Measurements from ENCODE around the gene CERS3. TPM values are rescaled to one million over a fixed set of nuclear protein-coding genes. Genes with fewer than 3 reads are reported as not detected.

The CERS3 gene
- polyA plus RNA-seq, 3 donors: 0.04 TPM; not detected in 2

- intact Hi-C loops (cut with micrococcal nuclease): no loop called here
- no peak overlapping the region for H2AFZ ChIP-seq (ENCODE audit: insufficient read depth, low read depth, low read length, poor library complexity, severe bottlenecking)
- no CpG with 5 or more reads among the region's 3 CpGs for WGBS (ENCODE audit: insufficient coverage)
- TF ChIP-seq CTCF (IDR thresholded peaks at IDR 0.05): no peak
- no peaks in the 10 kb centered on the region for H3K36me3 ChIP-seq (replicated peaks in 1 of 2; ENCODE audit: control insufficient read depth in 1 of 2, insufficient read depth in 2 of 2, low read length in 2 of 2)
- no peaks in the 10 kb centered on the region for H3K79me2 ChIP-seq (ENCODE audit: insufficient read depth, low read length)
- H3K36me3 Mint-ChIP-seq: no peaks in the 10 kb centered on the region
- H3K27me3 ChIP-seq (ENCODE audit: control insufficient read depth in 2 of 2, insufficient read depth in 2 of 2, low read length in 2 of 2): peaks cover 11 to 12% of the 10 kb centered on the region in 2 donors
- no peak overlapping the region for H3K27ac ChIP-seq (ENCODE audit: low read depth in 1 of 2, low read length in 2 of 2)
- H3K4me3 Mint-ChIP-seq: no peak overlapping the region
- H3K4me3 ChIP-seq (replicated peaks in 1 of 3; ENCODE audit: low read depth in 2 of 3, low read length in 3 of 3): no peak overlapping the region
- H3K27me3 Mint-ChIP-seq (ENCODE audit: low read depth in 3 of 3): peaks cover 12 to 36% (median 15%) of the 10 kb centered on the region in 3 donors
- no peak overlapping the region for H3K9ac ChIP-seq (ENCODE audit: insufficient read depth, low read length, poor library complexity, severe bottlenecking)
- no peak overlapping the region for H3K4me2 ChIP-seq (replicated peaks; ENCODE audit: extremely low read depth, low read length, poor library complexity, severe bottlenecking)
- H3K27ac Mint-ChIP-seq: no peak overlapping the region
- DNase-seq: no peak
- H3K4me1 Mint-ChIP-seq: peaks cover 10% of the 10 kb centered on the region
- H3K9me3 Mint-ChIP-seq: peaks cover 0 to 6% (median 2%) of the 10 kb centered on the region in 7 donors
- no peaks in the 10 kb centered on the region for H3K9me3 ChIP-seq (replicated peaks in 1 of 2; ENCODE audit: control insufficient read depth in 1 of 2, insufficient read depth in 1 of 2, low read length in 2 of 2)
- peaks cover 0 to 9% of the 10 kb centered on the region in 2 donors for H3K4me1 ChIP-seq (ENCODE audit: control insufficient read depth in 1 of 2, insufficient read depth in 2 of 2, low read length in 2 of 2)
- no peaks in the 10 kb centered on the region for H4K20me1 ChIP-seq (ENCODE audit: insufficient read depth, low read length)
Observed at GRCh38 chr15:100502651-100503050, 26.1 kb downstream of the CERS3 start.

GRCh38 chr15:100501117-100501516, 27.6 kb downstream of the CERS3 start:
- DNase-seq: no peak
- no peaks in the 10 kb centered on the region for H3K9me3 ChIP-seq (replicated peaks in 1 of 2; ENCODE audit: control insufficient read depth in 1 of 2, insufficient read depth in 1 of 2, low read length in 2 of 2)
- no peaks in the 10 kb centered on the region for H3K36me3 ChIP-seq (replicated peaks in 1 of 2; ENCODE audit: control insufficient read depth in 1 of 2, insufficient read depth in 2 of 2, low read length in 2 of 2)
- peaks cover 9 to 17% of the 10 kb centered on the region in 2 donors for H3K27me3 ChIP-seq (ENCODE audit: control insufficient read depth in 2 of 2, insufficient read depth in 2 of 2, low read length in 2 of 2)
- no peaks in the 10 kb centered on the region for H3K4me1 ChIP-seq (ENCODE audit: control insufficient read depth in 1 of 2, insufficient read depth in 2 of 2, low read length in 2 of 2)
- Mint-ChIP-seq H3K4me1 (no peaks in the 10 kb centered on the region), H3K27me3 (ENCODE audit: low read depth in 3 of 3) (peaks cover 15 to 44% (median 16%) of the 10 kb centered on the region in 3 donors), H3K27ac (no peak overlapping the region), H3K36me3 (no peaks in the 10 kb centered on the region), H3K4me3 (no peak overlapping the region), H3K9me3 (peaks cover 0 to 6% (median 2%) of the 10 kb centered on the region in 7 donors)
- H2AFZ ChIP-seq (ENCODE audit: insufficient read depth, low read depth, low read length, poor library complexity, severe bottlenecking): no peak overlapping the region
- H3K4me2 ChIP-seq (replicated peaks; ENCODE audit: extremely low read depth, low read length, poor library complexity, severe bottlenecking): no peak overlapping the region
- H3K79me2 ChIP-seq (ENCODE audit: insufficient read depth, low read length): no peaks in the 10 kb centered on the region
- H4K20me1 ChIP-seq (ENCODE audit: insufficient read depth, low read length): no peaks in the 10 kb centered on the region
- no peak overlapping the region for H3K9ac ChIP-seq (ENCODE audit: insufficient read depth, low read length, poor library complexity, severe bottlenecking)
- 92% methylated on average over 4 of the region's 5 CpGs for WGBS (ENCODE audit: insufficient coverage)
- H3K27ac ChIP-seq (ENCODE audit: low read depth in 1 of 2, low read length in 2 of 2): no peak overlapping the region
- TF ChIP-seq CTCF (IDR thresholded peaks at IDR 0.05): no peak
- intact Hi-C loops (cut with micrococcal nuclease): no loop called here
- H3K4me3 ChIP-seq (replicated peaks in 1 of 3; ENCODE audit: low read depth in 2 of 3, low read length in 3 of 3): no peak overlapping the region
